HG03175 (cell line): Measurements from ENCODE around the gene C19orf25.
"Not testable (repeated sequence)": the region's sequence is repeated elsewhere in the genome, so short reads cannot be mapped to it uniquely, and the experiment has no call there.

Experiments used
- ATAC-seq: cut with Tn5 transposase; IDR thresholded peaks from one replicate; pipeline ENCODE4 v1.9.1; 2021; ENCODE audit warnings: mild to moderate bottlenecking, moderate library complexity; ENCODE audit not compliant: unreplicated experiment

The C19orf25 gene

GRCh38 chr19:1512671-1513498, 33.9 kb upstream of the C19orf25 start, which contains the start of gene ADAMTSL5:
TSS of gene ADAMTSL5 (minus strand) at chr19:1513019. CDS start at chr19:1510943, 2,076 bp downstream.
- no peak for ATAC-seq

DNA sequence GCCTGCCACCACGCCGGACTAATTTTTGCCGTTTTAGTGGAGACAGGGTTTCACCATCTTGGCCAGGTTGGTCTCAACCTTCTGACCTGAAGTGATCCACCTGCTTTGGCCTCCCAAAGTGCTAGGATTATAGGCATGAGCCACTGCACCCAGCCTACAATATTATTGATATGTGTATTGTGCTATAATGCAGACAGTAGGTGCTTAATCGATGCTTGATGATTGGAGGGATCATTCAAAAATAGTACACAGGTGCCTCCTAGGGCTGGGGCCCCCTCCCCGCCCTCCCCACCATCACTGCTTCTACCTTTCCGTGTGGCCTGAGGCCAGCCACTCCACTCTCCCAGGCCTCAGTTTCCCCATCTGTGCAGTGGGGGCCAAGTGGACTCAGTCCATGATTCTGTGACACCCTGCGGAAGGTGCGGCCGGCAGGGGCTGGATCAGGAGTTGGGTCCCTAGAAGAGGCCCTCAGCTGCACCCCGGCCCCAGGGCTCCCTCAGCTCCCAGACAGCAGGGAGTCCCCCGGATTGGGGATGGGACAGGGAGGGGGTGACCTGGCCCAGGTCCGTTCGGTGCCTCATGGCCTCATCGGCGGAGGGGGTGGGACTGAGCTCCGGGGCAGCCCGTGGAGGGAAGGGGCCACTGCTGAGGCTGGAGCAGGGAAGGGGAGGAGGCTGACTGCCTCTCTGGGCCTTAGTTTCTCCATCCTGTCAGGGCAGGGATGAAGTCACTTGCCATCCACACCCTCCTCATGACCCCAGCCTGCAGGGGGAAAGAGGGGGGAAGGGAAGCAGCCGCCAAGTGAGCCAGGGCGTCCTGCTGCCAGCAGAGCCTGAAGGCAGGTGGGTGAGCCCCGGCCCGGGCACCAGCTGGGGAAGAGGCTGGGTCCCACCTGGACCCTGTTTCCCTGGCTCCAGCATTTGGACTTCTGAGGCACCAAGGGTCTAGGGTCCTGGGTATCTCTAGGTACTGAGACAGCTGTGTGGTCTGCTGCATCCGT, 32.6 kb upstream of the C19orf25 start:
- ATAC-seq: no peak

- no peak for ATAC-seq
Measured at GRCh38 chr19:1510807-1511206, 31.8 kb upstream of the C19orf25 start.

GRCh38 chr19:1510442-1510806, 31.4 kb upstream of the C19orf25 start:
- no peak for ATAC-seq

DNA sequence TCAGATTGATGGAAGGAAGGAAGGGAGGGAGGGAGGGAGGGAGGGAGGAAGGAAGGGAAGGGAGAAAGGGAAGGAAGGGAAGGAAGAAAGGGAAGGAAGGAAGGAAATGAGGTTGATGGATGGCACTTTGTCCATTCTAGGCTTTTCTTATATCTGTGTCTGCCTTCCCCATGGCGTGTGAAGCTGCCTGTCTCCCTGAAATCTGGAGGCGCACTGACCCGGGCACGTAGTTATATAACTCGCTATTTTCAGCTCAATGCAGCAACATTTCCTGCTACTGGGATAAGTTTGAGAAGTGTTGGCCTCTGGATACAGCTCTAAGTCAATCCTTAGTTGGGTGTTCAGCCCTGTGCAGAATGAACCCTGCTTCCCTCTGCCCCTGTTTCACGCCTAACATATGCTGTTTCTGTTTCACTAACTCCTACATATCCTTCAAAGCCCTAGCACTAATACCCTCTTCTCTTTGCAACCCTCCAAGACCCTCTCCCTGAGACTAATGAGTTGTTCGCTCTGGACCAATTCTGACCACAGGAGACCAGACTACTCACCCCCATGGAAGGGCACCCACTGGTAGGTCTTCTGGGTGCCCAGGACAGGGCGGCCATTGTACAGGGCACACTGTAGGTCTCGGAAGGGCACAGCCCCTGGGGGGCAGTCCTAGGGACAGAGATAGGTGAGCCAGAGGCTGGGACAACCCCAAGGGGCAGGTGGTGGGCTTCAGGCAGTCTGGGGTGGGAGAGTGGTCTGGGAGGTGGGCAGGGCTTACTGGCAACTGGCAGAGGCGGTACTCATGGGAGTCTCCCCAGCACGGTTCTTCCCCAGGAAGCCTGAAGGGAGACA, 30.8 kb upstream of the C19orf25 start:
- no peak for ATAC-seq

DNA sequence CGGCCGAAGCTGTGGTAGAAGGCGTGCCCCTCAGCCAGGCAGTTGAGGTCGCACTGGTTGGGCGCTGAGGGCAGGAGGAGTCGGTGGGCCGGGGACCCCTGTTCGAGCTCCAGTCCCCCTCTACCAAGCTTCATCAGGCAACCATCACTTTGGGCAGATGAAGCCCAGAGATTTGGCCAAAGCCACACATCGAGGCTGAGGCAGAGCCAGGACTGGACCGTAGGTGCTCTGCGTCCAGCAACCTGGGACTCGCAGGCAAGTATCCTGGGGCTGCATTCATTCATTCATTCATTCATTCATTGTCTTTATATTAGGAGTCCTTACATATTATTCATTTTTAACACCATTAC, 29.5 kb upstream of the C19orf25 start:
- no peak for ATAC-seq

- peak; percentile 59 for ATAC-seq
Measured at GRCh38 chr19:1507763-1508506, 28.9 kb upstream of the C19orf25 start.

DNA sequence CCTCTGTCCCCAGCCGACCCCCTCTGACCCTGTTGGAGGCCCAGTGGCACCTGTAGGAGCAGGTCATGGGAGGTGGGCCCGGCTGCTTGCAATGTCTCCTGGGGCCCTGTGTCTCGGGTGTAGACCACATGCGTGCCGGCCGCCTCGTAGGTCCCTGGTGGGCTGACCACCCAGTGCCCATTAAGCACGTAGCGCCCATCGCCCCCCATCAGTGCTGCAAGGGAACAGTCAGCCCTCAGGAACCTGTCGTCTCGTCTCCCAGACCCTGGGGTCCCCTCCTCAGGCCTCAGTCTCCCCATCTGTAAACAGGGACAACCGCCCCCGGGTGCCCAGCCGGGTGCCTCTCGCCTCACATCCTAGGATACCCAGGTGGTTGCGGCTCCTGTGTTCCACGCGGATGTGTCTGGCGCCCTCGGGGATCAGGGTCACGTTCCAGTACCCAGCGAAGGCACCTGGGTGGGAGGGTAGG, 28.2 kb upstream of the C19orf25 start:
- ATAC-seq: no peak

GRCh38 chr19:1505991-1506881, 27.2 kb upstream of the C19orf25 start:
- no peak for ATAC-seq

- no peak for ATAC-seq
Measured at GRCh38 chr19:1505012-1505411, 26.0 kb upstream of the C19orf25 start.

DNA sequence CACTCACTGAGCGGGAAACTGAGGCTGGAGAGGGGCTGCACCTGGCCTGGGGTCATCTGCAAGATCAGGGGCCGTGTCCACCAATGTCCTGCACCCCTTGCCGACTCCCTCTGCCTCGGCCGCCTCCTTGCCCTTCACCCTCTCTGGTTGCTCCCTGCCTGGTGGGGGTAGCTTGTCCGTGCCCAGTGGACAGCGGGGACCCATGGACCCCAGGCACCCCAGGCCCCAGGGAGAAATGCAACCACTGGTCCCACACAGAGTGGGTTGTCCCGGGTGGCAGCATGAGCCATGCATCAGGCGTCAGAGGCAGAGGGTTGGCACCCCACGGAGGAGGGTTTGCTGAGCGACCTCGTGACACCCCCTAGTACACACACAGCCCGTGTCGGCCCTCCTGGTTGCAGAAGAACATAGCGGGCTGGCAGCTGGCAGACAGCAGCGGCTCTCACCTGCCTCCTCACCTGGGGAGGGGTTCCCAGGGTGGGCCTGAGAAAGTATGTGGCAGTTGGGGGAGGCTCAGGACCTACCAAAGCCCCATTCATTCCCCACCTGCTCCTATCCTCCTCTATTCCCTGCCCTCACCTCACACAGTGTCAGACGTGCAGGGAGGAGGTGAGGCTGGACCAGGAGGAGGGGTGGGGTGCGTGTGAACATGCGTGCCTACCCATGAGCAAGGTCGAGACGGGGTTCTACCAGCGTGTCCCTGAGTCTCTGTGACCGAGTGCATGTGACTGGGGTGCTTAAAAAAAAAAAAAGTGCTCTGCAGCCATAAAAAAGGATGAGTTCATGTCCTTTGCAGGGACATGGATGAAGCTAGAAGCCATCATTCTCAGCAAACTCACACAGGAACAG, 25.1 kb upstream of the C19orf25 start:
- no peak for ATAC-seq

DNA sequence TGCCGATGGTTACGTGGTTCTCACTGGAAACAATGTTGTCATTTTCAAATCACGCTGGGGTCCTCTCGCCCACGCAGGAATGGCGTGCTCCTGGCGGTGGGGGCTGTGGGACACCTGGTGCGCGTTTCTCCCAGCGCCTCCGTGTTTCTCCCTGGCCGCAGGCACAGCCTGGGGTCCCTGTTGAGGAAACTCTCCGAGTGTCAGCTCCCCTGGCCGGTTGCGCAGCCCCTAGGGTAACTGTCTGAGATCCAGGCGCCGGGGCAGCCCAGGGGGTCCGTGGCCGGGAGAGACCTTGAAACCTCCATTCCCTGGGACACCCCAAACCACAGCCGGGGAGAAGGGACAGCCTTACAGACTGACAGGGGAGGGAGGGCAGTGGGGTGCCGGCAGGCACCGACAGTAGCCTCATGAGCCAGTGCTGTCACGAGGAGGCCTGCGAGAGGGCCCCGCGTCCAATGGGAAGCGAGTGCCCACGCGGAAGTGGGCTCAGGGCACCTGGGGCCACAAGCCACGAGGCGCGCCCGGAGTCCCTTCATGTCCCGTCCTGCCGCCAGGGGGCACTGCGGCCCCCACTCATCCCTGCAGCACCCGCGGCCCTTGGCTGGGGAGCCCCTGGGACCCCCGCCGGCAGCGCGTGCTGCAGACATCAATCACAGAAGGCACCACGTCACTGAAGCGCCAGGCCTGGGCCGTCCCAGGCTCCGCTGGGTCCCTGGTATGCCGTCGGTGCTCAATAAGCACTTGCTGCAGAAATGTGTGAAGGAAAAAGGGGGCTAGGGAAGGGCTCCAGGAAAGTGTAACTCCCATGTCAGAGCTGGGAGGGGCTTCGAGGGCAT, 24.3 kb upstream of the C19orf25 start:
- ATAC-seq: no peak

GRCh38 chr19:1502433-1503088, 23.5 kb upstream of the C19orf25 start:
- no peak for ATAC-seq

GRCh38 chr19:1501200-1501595, 22.2 kb upstream of the C19orf25 start:
- ATAC-seq: no peak

- ATAC-seq: not testable (repeated sequence)
Measured at GRCh38 chr19:1499231-1499630, 20.2 kb upstream of the C19orf25 start.

GRCh38 chr19:1497578-1498235, 18.7 kb upstream of the C19orf25 start:
- ATAC-seq: no peak
